GM18499 (cell line): Measurements from ENCODE around the gene ITLN1.
A peak's percentile ranks its signal among the peaks of the same experiment; 100 is the strongest.
"Not testable (repeated sequence)": the region's sequence is repeated elsewhere in the genome, so short reads cannot be mapped to it uniquely, and the experiment has no call there.

Source experiments
- ATAC-seq: cut with Tn5 transposase; IDR thresholded peaks from one replicate; pipeline ENCODE4 v1.9.1; 2021; ENCODE audit warnings: moderate number of reproducible peaks; ENCODE audit not compliant: insufficient read depth, unreplicated experiment

ITLN1 gene

DNA sequence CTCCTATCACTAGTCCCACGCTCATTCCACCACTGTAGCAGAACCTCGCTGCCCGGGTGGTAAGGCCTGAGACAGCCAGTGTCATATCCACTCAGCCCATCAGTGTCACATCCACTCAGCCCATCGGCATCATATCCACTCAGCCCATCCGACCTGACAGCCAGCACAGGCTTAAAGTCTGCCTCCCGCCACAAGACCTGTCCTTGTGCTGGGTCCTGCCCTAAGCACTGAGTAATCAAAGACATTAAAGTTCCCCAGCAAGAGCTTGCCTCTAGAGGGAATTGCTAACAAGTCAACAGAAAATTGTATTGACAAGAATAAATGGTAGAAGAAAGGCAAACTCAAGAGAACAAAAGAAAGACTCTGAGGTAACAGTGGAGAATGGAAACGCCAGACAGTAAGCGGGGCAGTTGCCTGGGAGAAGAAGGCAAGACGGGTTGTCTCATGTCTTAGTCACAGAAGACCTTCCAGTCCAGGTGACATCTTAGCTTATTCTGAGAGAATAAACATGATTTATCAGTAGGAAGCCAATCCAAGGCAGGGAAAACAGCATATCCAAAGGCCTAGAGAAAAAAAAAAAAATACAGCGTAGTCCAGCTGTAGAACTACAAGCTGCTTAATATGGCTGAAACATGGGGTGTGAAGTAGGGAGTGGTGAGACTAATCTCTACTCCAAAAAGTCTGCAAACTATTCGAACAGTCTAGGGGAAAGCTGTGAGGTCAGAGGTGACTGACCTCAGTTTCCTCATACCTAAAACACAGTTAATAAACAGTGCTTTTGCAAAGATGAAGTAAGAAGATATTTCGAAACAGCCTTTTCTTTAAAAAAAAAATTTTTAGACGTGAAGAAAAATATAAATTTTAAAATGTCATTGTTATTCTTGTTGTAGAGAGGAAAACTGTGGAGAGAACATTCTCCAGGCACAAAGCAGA is 1.1 kb downstream of the ITLN1 start:
- no peak for ATAC-seq

DNA sequence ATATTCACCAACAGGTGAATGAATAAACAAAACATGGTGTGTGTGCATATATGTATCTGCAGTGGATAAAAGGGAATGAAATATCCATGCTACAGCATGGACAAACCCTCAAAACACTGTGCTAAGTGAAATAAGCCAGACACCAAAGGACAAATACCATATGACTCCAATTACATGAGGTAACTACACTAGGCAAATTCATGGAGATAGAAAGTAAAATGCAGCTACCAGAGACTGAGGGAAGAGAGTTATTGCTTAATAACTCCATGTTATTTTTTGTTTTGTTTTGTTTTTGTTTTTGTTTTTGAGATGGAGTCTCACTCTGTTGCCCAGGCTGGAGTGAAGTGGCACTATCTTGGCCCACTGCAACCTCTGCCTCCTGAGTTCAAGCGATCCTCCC is 2.4 kb downstream of the ITLN1 start:
- ATAC-seq = no peak

DNA sequence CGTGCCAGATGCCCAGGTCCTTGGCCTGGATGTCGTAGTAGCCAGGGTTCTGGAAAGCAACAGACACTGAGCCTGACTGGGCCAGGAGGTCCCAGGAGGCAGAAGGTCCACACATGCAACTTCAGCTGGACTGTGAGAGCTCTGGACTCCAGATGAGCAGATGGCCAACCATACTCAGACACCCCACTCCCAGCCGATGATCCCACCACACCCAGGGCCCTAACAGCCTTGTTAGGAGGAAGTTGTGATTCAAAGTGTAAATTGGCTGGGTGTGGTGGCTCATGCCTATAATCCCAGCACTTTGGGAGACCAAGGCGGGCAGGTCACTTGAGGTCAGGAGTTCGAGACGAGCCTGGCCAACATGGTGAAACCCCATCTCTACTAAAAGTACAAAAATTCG is 3.7 kb downstream of the ITLN1 start:
- not testable (repeated sequence) for ATAC-seq

DNA sequence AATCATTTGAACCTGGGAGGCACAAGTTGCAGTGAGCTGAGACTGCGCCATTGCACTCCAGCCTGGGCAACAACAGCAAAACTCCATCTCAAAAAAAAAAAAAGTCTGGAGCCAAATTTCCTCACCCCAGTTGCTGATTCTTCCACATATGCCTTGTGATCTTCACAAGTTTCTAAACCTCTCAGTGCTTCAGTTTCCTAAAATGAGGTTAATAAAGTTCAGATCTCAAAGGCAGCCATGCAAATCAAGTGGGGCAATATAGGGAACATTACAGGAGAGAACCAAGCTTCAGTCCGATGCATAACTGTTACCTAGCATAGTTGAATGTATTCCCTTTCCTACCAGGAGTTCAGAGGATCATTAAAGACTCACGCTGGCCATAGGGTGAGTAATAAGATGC is 4.8 kb downstream of the ITLN1 start:
- ATAC-seq = no peak

DNA sequence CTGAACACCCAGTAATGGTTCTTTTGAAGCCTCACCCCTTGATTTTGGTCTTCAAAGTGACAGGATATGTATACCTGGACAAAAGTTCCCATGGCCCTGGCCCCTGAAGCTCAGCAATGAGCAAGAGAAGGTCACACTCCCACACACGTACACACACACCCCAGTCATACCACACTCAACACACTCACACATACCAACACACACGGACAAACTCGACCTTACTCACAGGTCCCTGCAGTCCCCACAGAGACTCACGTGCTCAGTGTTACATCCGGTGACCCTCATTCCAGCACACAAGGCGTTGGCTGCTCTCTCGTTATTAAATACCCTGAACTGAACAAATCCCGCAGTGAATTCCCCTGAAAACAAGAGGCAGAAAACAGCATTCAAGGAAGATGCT is 5.9 kb downstream of the ITLN1 start:
- no peak for ATAC-seq

DNA sequence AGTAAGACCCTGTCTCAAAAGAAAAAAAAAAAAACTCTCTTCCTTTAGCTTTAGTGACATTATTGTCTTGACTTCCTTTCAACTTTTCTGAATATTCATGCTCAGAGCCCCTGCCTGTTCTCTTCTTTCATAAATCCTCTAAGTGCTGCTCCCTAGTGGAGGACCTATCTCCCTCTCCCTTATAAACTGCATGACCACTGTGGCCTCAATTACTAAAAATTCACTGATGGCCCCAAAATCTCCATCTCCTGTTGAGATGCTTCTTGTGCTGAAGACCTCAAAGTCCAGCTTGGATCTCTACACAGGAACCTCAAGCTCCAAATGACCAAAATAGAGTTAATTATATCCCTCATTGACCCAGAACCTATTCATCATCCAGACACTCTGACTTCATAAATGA is 7.8 kb downstream of the ITLN1 start:
- no peak for ATAC-seq

DNA sequence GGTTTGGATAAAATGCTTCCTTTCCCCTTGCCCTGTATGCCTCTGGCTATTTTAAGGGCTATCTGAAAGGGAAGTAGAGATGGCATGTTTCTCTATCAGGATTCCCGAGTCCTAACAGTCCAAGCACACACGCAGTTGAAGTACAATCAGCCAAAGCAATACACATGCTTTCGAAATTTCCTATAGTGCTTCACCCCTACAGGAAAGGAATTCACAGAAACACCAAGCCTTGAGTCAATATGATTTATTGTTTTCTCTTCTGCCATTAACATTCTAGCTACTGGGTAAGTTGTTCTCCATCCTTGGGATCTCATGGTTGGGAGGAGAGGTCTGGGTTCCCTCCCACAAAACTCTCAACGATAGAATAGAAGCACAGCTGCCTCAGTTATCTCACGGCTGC is 8.7 kb downstream of the ITLN1 start:
- no peak for ATAC-seq

DNA sequence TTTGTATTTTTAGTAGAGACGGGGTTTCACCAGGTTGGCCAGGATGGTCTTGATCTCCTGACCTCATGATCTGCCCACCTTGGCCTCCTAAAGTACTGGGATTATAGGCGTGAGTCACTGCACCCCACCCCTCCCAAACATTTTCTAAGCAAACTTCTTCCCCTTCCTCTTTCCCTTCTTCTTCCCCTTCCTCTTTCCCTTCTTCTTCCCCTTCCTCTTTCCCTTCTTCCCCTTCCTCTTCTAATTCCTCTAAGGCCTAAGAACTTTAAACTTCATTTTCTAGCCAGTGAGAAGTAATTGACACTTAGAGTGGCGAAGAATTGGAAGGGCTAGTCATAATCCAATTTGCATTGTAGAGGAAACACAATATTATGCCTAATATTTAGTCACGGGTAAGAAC is 9.4 kb downstream of the ITLN1 start:
- not testable (repeated sequence) for ATAC-seq

DNA sequence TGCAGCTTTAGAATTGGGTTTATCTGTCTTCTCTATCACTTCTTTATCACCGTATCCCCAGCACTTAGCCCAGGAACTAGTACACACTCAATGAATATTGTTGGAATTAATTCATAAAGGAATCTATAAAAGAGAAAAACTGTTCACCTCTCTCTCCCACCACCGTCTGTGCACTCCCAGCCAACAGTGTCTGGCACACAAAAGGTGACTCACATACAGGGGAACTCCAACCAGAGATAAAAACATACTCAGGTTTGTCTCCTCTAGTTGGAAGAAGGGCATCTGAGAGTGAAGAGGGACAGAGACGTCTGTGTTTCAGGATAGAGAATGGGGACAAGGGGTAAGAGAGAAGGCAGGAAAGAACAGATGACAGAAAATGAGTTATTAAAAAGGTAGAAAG is 10.0 kb downstream of the ITLN1 start:
- ATAC-seq = no peak

DNA sequence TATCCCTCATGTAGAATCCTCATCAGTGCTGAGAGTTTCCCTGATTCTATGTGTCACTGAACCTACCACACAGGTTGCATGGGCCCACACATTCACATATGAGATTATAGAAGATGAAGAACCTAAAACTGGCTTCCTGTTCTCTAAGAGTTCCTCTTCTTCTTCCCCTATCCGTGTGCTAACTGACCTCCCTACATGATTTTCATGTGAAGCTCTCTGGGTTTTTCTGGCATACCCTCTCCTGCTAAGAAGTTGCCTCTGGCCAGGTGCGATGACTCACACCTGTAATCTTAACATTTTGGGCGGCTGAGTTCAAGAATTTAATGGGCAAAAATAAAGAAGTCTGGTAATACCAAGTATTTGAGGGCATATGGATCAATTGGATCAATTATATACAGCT is 16.8 kb downstream of the ITLN1 start:
- no peak for ATAC-seq

DNA sequence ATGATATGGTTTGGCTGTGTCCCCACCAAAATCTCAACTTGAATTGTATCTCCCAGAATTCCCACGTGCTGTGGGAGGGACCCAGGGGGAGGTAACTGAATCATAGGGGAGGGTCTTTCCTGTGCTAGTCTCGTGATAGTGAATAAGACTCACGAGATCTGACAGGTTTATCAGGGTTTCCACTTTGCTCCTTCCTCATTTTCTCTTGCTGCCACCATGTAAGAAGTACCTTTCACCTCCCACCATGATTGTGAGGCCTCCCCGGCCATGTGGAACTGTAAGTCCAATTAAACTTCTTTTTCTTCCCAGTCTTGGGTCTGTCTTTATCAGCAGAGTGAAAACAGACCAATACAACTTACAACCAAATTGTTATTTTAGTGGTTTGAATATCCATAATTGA is 17.3 kb downstream of the ITLN1 start:
- ATAC-seq = not testable (repeated sequence)

DNA sequence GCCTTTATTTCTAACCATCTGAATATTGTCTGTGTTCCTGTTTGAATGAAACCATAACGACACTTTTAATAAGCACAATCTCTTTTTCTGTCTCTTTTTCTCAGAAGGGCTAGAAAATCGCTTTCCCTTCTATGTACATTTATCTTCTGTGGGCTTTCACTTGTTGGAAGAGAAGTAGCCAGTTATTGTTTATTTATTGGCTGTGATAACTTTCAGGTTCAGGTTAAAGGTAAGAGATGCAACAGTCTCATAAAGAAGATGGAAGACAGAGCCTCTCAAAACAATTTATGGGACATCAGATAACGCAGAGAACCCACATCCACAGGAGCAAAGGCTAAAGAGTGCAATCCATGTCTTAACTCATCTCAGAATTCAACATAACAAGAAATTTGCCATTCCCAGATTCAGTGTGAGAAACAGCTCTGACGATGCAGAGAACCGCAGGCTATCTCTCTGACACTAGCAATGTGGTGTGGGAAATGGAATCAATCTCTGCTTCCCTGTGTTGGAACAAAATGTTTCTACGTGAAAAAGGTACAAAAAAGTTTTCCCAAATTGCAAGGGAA is 18.2 kb downstream of the ITLN1 start:
- ATAC-seq = no peak

DNA sequence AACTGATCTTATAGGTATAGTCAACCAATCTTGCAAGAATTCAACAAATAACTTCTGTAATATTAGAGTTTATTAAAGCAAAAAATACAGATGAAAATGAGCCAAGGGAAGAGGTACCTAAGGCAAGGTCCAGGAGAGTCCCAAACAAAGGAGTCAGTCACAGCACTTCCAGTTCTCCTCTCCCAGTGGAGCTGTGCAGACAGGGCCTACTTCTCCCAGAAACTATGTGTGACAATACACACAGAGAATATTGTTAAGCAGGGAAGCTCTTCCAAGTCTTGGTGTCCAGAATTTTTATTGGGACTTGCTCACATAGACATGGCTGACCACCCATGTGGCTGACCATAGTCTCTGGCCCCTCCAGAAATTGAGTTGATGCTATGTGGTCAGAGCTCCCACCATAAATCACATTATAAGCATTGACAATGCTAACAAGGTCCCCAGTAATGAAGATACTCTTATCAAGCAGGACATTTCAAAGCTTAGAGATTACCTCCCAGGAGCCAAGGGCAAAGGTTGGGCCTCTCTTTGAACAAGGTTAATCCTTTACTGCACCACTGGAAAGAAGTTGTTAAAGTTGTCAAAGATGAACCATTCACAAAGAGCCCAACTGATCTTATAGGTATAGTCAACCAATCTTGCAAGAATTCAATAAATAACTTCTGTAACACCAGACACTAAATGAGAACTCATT is 18.8 kb downstream of the ITLN1 start:
- no peak for ATAC-seq

DNA sequence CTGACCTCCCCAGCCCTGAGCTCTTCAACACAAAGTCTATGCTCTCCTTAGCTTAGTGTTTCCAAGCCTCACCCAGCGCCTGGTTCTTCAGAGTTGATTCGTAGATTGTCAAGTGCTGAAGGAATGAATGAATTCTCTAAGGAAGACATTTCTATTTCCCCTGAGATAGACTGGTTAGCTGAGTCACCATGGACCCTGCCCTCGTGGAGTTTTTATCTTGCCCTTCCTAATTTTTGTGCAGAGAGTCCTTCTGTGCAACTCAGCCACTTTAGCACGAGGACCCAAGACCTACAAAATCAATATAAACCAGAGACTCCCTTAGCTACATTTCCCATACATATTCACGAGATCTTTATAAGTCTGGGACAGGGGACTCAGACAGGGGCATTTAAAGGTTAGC is 19.6 kb downstream of the ITLN1 start:
- ATAC-seq = no peak

DNA sequence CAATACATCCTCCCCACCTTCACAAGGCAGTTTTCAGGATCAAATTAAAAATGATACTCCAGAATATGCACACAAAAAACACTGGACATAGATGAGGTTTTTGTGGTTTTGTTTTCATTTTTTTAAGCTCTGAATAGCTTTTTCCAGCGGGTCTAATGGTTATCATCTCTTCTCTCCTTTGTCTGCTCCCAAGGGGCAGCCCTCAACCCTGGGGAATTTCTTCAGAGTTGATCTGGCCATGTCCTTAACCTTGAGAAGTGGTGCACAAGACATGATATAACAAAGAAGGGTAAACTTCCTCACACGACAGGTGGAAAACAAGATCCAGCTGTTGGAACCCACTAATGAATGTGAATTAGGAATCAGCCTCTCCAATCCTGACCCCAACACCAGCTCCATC is 20.8 kb downstream of the ITLN1 start:
- ATAC-seq = no peak

DNA sequence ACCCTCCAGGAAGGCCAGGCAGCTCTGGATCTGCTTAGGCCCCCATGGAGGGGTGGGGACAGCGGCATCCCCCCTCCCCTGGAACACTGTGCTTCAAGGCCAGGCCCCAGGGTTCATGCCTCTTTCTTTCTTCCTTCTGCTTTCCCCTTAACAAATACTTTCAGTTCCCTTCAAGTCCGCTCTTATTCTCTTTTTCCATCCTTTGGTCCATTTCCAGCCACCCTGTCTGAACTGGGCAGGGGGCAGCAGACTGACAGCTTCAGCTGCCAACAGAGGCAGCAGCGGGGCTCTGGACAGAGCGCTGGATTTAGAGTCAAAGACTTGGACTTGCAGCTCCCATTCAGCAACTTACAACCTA is 21.2 kb downstream of the ITLN1 start:
- ATAC-seq = no peak

DNA sequence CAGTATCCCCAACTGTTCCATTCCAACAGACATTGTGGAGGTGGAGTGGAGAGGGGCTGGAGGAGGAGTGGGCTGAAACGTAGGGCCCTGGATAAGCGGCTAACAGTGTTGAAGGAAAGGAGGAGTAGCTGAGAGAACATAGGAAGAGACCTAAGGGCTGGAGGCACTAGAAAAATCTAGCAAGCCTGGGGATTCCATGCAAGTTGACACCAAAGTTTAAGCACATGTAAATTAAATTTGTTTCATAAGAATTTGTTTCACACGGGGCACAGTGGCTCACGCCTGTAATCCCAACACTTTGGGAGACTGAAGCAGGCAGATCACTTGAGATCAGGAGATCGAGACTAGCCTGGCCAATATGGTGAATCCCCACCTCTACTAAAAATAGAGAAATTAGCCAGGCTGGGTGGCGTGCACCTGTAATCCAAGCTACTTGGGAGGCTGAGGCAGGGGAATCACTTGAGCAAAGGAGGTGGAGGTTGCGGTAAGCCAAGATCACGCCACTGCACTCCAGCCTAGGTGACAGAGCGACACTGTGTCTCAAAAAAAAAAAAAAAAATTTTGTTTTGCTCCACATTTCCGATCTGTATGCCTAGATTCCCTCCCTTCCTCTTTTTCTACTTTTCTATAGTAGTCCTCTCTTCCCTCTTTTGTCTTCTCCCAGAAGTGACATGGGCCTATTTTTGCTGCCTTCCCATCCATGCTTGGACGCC is 21.8 kb downstream of the ITLN1 start:
- ATAC-seq = no peak

DNA sequence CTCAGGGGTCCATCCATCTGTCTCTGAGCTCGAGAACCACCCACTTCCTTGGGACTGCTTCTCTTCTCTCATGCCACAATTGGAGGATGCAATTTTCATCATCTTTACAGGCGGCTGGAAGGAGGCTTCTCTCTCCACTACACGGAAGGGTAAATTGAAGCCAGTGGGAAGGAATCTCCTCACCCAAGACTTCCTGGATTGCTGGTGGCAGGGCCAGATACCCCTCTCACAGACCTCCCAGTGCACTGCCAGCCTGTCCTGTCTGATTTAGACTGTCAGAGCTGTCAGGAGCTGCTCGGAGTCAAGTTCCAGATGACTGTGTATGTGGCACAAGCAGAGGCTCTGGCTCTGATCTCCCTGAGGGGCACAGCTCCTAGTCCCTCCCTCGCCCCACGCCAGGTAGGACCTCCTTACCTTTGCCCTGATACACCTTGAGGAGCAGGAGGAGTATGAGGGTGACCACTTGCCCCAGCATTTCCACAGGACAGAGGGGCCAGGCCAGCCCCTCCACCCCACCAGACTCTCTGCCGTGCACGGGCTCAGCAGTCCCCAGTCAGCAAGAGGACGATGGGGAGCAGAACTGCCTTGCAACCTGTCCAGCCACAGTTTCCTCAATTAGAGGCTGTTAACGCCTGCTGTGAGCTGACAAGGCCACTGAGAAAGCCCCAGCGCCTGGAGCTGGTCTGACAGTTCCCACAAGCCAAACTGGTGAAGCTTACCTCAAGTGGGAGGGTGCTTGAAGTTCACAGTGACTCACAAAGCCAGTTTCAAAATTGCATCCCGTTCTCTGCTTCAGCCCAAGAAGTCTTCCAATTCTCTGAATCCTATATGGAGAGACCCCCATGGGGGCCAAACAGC is 22.5 kb downstream of the ITLN1 start, which contains the start of gene CD244:
Gene CD244 (minus strand): TSS at position 685 of the 858 bp plus-strand sequence. CDS start 210 bp downstream, at position 475.
- peak; percentile 55 for ATAC-seq

DNA sequence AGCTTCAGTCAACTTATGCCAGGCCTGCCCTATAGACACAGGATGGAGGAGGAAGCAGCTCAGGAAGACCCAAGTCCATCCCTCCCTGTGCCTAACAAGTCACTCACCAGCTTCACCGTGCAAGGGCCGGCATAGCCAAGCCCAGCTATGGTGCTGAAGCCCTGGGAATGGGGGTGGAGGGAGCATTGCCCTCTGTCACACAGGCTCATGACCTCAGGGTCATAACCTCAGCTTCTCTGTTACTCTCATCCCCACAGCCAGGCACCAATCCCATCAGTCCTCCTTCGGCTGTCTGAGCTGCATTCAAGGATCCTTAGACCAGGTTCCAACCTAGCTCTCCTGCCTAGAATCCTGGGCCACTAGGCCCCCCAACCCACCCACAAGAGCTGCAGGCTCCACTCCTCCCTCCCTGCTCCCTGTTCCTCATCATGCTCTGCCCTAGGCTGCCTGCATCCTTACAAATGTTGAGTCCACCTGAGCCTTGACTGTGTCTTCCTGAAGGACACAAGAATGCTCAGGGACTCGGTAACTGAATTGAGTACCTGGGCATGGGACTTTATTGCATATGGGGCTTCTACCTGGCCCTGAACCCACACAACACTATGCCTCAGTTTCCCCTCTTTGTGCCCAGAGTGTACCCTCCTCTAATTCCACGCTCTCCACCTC is 24.0 kb downstream of the ITLN1 start:
- ATAC-seq = no peak
